HUES6 (cell line): ENCODE measurements around the gene THRAP3.
A peak's percentile ranks its signal among the peaks of the same experiment; 100 is the strongest.
"Not testable (repeated sequence)": the region's sequence is repeated elsewhere in the genome, so short reads cannot be mapped to it uniquely, and the experiment has no call there.

Experiments
- H3K27ac ChIP-seq: 2 replicates; pipeline ENCODE4 v1.7.0; 2013; ENCODE audit warnings: low read depth, mild to moderate bottlenecking, low read length, inconsistent platforms
- H3K27me3 ChIP-seq: 2 replicates; pipeline ENCODE4 v1.6.1; 2013; ENCODE audit warnings: low read length; ENCODE audit not compliant: control insufficient read depth, insufficient read depth
- H3K36me3 ChIP-seq: 2 replicates; pipeline ENCODE4 v1.6.1; 2013; ENCODE audit warnings: low read length; ENCODE audit not compliant: control insufficient read depth, insufficient read depth
- H3K4me1 ChIP-seq: 2 replicates; pipeline ENCODE4 v1.6.1; 2013; ENCODE audit warnings: low read length; ENCODE audit not compliant: control insufficient read depth, insufficient read depth
- H3K4me3 ChIP-seq: 2 replicates; pipeline ENCODE4 v1.5.1; 2013; ENCODE audit warnings: low read depth, low read length
- H3K9ac ChIP-seq: one replicate; pipeline ENCODE4 v1.6.1; 2013; ENCODE audit warnings: mild to moderate bottlenecking, low read length
- H3K9me3 ChIP-seq: 2 replicates; pipeline ENCODE4 v1.6.1; 2013; ENCODE audit warnings: low read depth, low read length; ENCODE audit not compliant: control insufficient read depth, insufficient read depth

Gene THRAP3

GRCh38 chr1:36211307-36211706 lies 12.9 kb upstream of the THRAP3 start:
- no peaks in the 10 kb centered on the region for H3K27me3 ChIP-seq
- no peak overlapping the region for H3K27ac ChIP-seq
- peaks cover 6% of the 10 kb centered on the region; the same call in 1 of the 2 replicates for H3K4me1 ChIP-seq
- no peaks in the 10 kb centered on the region for H3K36me3 ChIP-seq
- no peak overlapping the region for H3K4me3 ChIP-seq
- no peaks in the 10 kb centered on the region for H3K9me3 ChIP-seq
- no peak overlapping the region for H3K9ac ChIP-seq

GRCh38 chr1:36211841-36212240 lies 12.4 kb upstream of the THRAP3 start:
- H3K4me1 ChIP-seq, result peaks cover 6% of the 10 kb centered on the region; the same call in 1 of the 2 replicates
- H3K36me3 ChIP-seq, result no peaks in the 10 kb centered on the region

GRCh38 chr1:36212782-36213181 lies 11.5 kb upstream of the THRAP3 start:
- H3K9ac ChIP-seq, result no peak overlapping the region
- H3K36me3 ChIP-seq, result no peaks in the 10 kb centered on the region
- H3K27ac ChIP-seq, result no peak overlapping the region
- no peak overlapping the region for H3K4me3 ChIP-seq
- H3K4me1 ChIP-seq, result no peaks in the 10 kb centered on the region
- no peaks in the 10 kb centered on the region for H3K27me3 ChIP-seq
- no peaks in the 10 kb centered on the region for H3K9me3 ChIP-seq

More at GRCh38 chr1:36211841-36212240, 12.4 kb upstream of the THRAP3 start:
- no peak overlapping the region for H3K9ac ChIP-seq
- H3K27ac ChIP-seq, result no peak overlapping the region
- H3K27me3 ChIP-seq, result no peaks in the 10 kb centered on the region
- no peaks in the 10 kb centered on the region for H3K9me3 ChIP-seq
- no peak overlapping the region for H3K4me3 ChIP-seq

GRCh38 chr1:36217670-36218069 lies 6.6 kb upstream of the THRAP3 start:
- Histone ChIP-seq H3K36me3 (no peaks in the 10 kb centered on the region), H3K4me1 (no peaks in the 10 kb centered on the region), H3K27me3 (no peaks in the 10 kb centered on the region), H3K27ac (no peak overlapping the region), H3K9ac (no peak overlapping the region), H3K4me3 (no peak overlapping the region), H3K9me3 (no peaks in the 10 kb centered on the region)

- not testable (repeated sequence) for H3K4me3 ChIP-seq, H3K27ac ChIP-seq, H3K27me3 ChIP-seq, H3K9me3 ChIP-seq, H3K4me1 ChIP-seq, H3K9ac ChIP-seq
- peaks cover 13% of the 10 kb centered on the region for H3K36me3 ChIP-seq
Observed at GRCh38 chr1:36221901-36222300, 2.3 kb upstream of the THRAP3 start.

- H3K36me3 ChIP-seq, result peaks cover 19% of the 10 kb centered on the region
Observed at GRCh38 chr1:36222481-36223380, 1.5 kb upstream of the THRAP3 start.

GRCh38 chr1:36223381-36223995 lies 755 bp upstream of the THRAP3 start:
- Histone ChIP-seq H3K27me3 (no peaks in the 10 kb centered on the region), H3K4me3 (peak overlapping the region; percentile 96), H3K4me1 (peaks cover 8% of the 10 kb centered on the region), H3K27ac (peak overlapping the region; percentile 63), H3K9me3 (no peaks in the 10 kb centered on the region), H3K36me3 (peaks cover 20% of the 10 kb centered on the region), H3K9ac (peak overlapping the region; percentile 76)

More at GRCh38 chr1:36222481-36223380, 1.5 kb upstream of the THRAP3 start:
- Histone ChIP-seq H3K4me3 (peak overlapping the region; percentile 96), H3K4me1 (peaks cover 8% of the 10 kb centered on the region), H3K9me3 (no peaks in the 10 kb centered on the region), H3K9ac (peak overlapping the region; percentile 76), H3K27ac (no peak overlapping the region), H3K27me3 (no peaks in the 10 kb centered on the region)

GRCh38 chr1:36224537-36225282 lies 467 bp downstream of the THRAP3 start:
- H3K27ac ChIP-seq, result peak overlapping the region; percentile 88
- peaks cover 8% of the 10 kb centered on the region for H3K4me1 ChIP-seq
- no peaks in the 10 kb centered on the region for H3K9me3 ChIP-seq
- H3K4me3 ChIP-seq, result peak overlapping the region; percentile 96
- no peaks in the 10 kb centered on the region for H3K27me3 ChIP-seq
- peak overlapping the region; percentile 96 for H3K9ac ChIP-seq
- H3K36me3 ChIP-seq, result peaks cover 23% of the 10 kb centered on the region

GRCh38 chr1:36225283-36225899 lies 1.1 kb downstream of the THRAP3 start:
- no peaks in the 10 kb centered on the region for H3K9me3 ChIP-seq
- H3K27ac ChIP-seq, result peak overlapping the region; percentile 88; the same call in 1 of the 2 replicates
- no peaks in the 10 kb centered on the region for H3K27me3 ChIP-seq
- H3K4me1 ChIP-seq, result peaks cover 8% of the 10 kb centered on the region
- H3K4me3 ChIP-seq, result peak overlapping the region; percentile 96
- peak overlapping the region; percentile 96 for H3K9ac ChIP-seq
- peaks cover 25% of the 10 kb centered on the region for H3K36me3 ChIP-seq

- not testable (repeated sequence) for H3K4me3 ChIP-seq, H3K9me3 ChIP-seq, H3K27ac ChIP-seq, H3K27me3 ChIP-seq, H3K4me1 ChIP-seq, H3K9ac ChIP-seq
- H3K36me3 ChIP-seq, result peaks cover 51% of the 10 kb centered on the region
Observed at GRCh38 chr1:36230279-36230678, 6.0 kb downstream of the THRAP3 start.
